OCI-LY7 (cell line): ENCODE results near the gene CRY1. TPM values are rescaled to one million over a fixed set of nuclear protein-coding genes. Genes with fewer than 3 reads are reported as not detected.

Source experiments
- BruUV-seq: library from RNA; stranded (reverse); fragments of 400-500 nt; replicated peaks from 2 replicates; lab custom pipeline; 2021; lab: Mats Ljungman, UMichigan
- CTCF ChIA-PET: fragments of 300-600 bp; sonication (Branson Sonifier 250); formaldehyde crosslinking; loops from one replicate; lab custom pipeline; 2022; ENCODE audit warnings: antibody characterized with exemption; ENCODE audit not compliant: unreplicated experiment; lab: Charles Lee
- POLR2A ChIA-PET: fragments of 300-600 bp; sonication (Branson Sonifier 250); formaldehyde crosslinking; loops from one replicate; lab custom pipeline; 2022; ENCODE audit warnings: antibody characterized with exemption; lab: Charles Lee
- DNase-seq: peaks from one replicate; pipeline ENCODE4 v3.0.0-alpha.2; 2015; ENCODE audit warnings: low spot score
- H2AFZ ChIP-seq: fragments of 200-600 bp; sonication (generic), shearing (Covaris generic); 2 replicates; pipeline ENCODE4 v1.6.1; 2014; ENCODE audit warnings: mild to moderate bottlenecking, antibody characterized with exemption, low read length, moderate library complexity
- H3K27ac ChIP-seq: fragments of 200-600 bp; sonication (generic); 2 replicates; pipeline ENCODE4 v1.5.1; 2014; ENCODE audit warnings: mixed run types, low read depth, mild to moderate bottlenecking, moderate library complexity, low read length, inconsistent platforms; ENCODE audit not compliant: poor library complexity, severe bottlenecking
- H3K36me3 ChIP-seq: fragments of 200-600 bp; sonication (generic); 2 replicates; pipeline ENCODE4 v1.6.1; 2014; ENCODE audit warnings: mild to moderate bottlenecking, antibody characterized with exemption, low read length, moderate library complexity, mixed read lengths; ENCODE audit not compliant: insufficient read depth
- H3K4me1 ChIP-seq: fragments of 200-600 bp; sonication (generic); 2 replicates; pipeline ENCODE4 v1.5.1; 2014; ENCODE audit warnings: mild to moderate bottlenecking, low read length; ENCODE audit not compliant: insufficient read depth, poor library complexity, severe bottlenecking
- H3K4me2 ChIP-seq: fragments of 200-600 bp; sonication (generic); 2 replicates; pipeline ENCODE4 v1.6.1; 2014; ENCODE audit warnings: mild to moderate bottlenecking, low read length
- H3K4me3 ChIP-seq: fragments of 200-600 bp; sonication (generic); 2 replicates; pipeline ENCODE4 v1.5.1; 2014; ENCODE audit warnings: mild to moderate bottlenecking, low read depth, low read length; ENCODE audit not compliant: poor library complexity, severe bottlenecking
- H3K79me2 ChIP-seq: fragments of 200-600 bp; sonication (generic); 2 replicates; pipeline ENCODE4 v1.6.1; 2016; ENCODE audit warnings: low read depth, mild to moderate bottlenecking, low read length, moderate library complexity, mixed read lengths; ENCODE audit not compliant: insufficient read depth
- H3K9me2 ChIP-seq: fragments of 200-600 bp; sonication (generic); 2 replicates; pipeline ENCODE4 v1.6.1; 2016; ENCODE audit warnings: mild to moderate bottlenecking, low read length, mixed read lengths; ENCODE audit not compliant: insufficient read depth
- H3K9me3 ChIP-seq: fragments of 200-600 bp; sonication (generic); 2 replicates; pipeline ENCODE4 v1.6.1; 2014; ENCODE audit warnings: mild to moderate bottlenecking, mixed run types, low read length, mixed read lengths
- H4K20me1 ChIP-seq: fragments of 200-600 bp; sonication (generic); 2 replicates; pipeline ENCODE4 v1.6.1; 2014; ENCODE audit warnings: mild to moderate bottlenecking, antibody characterized with exemption, low read length, moderate library complexity, mixed read lengths; ENCODE audit not compliant: insufficient read depth
- CTCF ChIP-seq: fragments of 200-600 bp; sonication (generic); conservative IDR thresholded peaks from 2 replicates; pipeline ENCODE4 v1.5.1; 2014; ENCODE audit warnings: mild to moderate bottlenecking, antibody characterized with exemption, low read length, moderate library complexity, mixed read lengths
- EZH2phosphoT487 ChIP-seq: fragments of 200-600 bp; sonication (generic); IDR thresholded peaks from 2 replicates; pipeline ENCODE4 v1.6.1; 2018; ENCODE audit warnings: low read depth, borderline replicate concordance, mild to moderate bottlenecking, mixed run types, antibody characterized with exemption, low read length, moderate library complexity, mixed read lengths
- intact Hi-C: fragments of 100-400 bp; cut with micrococcal nuclease; formaldehyde crosslinking; loops from one replicate; pipeline ENCODE4 v1.10.0; 2022; ENCODE audit not compliant: unreplicated experiment
- total RNA-seq, 2 experiments: library from RNA; depleted of rRNA in 1 of 2; stranded (reverse); fragments of >200 nt in 1 of 2; shearing (Covaris generic) in 1 of 2; gene quantifications; 2 replicates each; pipeline ENCODE4 v1.2.3, GENCODE V29; 2014 to 2022

CRY1 gene
- total RNA-seq, 2 experiments from 2014 or later, result not detected

DNA sequence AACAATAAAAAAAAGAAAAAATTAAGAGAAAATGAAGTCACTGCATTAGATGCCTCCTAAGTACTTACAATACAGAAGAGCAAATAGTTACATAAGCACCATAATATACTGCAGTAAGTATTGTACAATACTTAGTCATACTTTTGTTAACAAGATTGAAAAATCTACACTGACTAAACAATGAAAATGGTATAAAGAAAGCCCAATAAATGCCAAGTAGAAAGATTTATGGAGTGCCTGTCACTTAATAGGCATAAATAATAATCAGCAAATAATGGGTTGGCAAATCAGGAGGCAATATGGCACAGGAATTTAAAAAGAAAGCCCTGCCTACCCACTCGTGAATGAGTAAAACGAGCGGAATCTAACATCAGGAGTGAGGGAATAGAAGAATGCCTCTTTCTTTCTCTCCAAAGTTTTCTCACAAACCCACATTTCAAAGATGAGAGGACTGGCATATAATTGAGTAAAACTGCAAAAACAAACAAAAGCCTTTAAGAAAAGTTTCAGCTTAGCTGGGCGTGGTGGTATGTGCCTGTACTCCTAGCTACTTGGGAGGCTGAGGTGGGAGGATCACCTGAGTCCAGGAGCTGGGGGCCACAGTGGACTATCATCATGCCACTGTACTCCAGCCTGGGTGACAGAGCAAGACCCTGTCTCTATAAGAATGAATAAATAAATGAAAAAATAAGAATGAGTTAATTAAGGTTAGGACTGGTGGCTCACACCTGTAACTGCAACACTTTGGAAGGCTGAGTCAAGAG is 36.1 kb downstream of the CRY1 start:
- Histone ChIP-seq H3K4me2 (no peak overlapping the region), H3K27ac (no peak overlapping the region), H3K4me1 (no peaks in the 10 kb centered on the region), H2AFZ (no peak overlapping the region), H3K4me3 (no peak overlapping the region), H3K79me2 (no peaks in the 10 kb centered on the region), H4K20me1 (no peaks in the 10 kb centered on the region), H3K9me3 (no peaks in the 10 kb centered on the region), H3K9me2 (no peaks in the 10 kb centered on the region), H3K36me3 (no peaks in the 10 kb centered on the region)
- DNase-seq, result no peak
- ChIA-PET CTCF (no interaction called here), POLR2A (no interaction called here)
- BruUV-seq, result no TSS peak
- TF ChIP-seq CTCF (no peak), EZH2phosphoT487 (no peak)
- intact Hi-C loops, result no loop called here

- no TSS peak for BruUV-seq
- Histone ChIP-seq H3K4me3 (no peak overlapping the region), H4K20me1 (no peaks in the 10 kb centered on the region), H3K9me3 (no peaks in the 10 kb centered on the region), H3K27ac (no peak overlapping the region), H3K79me2 (no peaks in the 10 kb centered on the region), H3K9me2 (no peaks in the 10 kb centered on the region), H3K4me1 (no peaks in the 10 kb centered on the region), H2AFZ (no peak overlapping the region), H3K4me2 (no peak overlapping the region), H3K36me3 (no peaks in the 10 kb centered on the region)
- ChIA-PET POLR2A (interaction anchor here (0.7 kb wide), 1 partner anchor 584 kb away, joined by 3 read pairs; no protein-coding TSS in a partner anchor), CTCF (no interaction called here)
- no peak for TF ChIP-seq EZH2phosphoT487
- no peak for TF ChIP-seq CTCF
- intact Hi-C loops, result no loop called here
- DNase-seq, result no peak
These were observed 39.6 kb downstream of the CRY1 start for GRCh38 chr12:107053709-107054108.

GRCh38 chr12:107045186-107045585 is 48.2 kb downstream of the CRY1 start:
- TF ChIP-seq EZH2phosphoT487, result no peak
- no peak for TF ChIP-seq CTCF
- CTCF ChIA-PET, result no interaction called here
- intact Hi-C loops, result no loop called here

More at GRCh38 chr12:107045186-107045585, 48.2 kb downstream of the CRY1 start:
- no peaks in the 10 kb centered on the region for H3K9me3 ChIP-seq
- POLR2A ChIA-PET, result interaction anchor here (0.9 kb wide), 1 partner anchor 1646 kb away, joined by 3 read pairs; no protein-coding TSS in a partner anchor
- H3K4me2 ChIP-seq, result no peak overlapping the region
- no peaks in the 10 kb centered on the region for H3K36me3 ChIP-seq
- DNase-seq, result no peak
- H4K20me1 ChIP-seq, result no peaks in the 10 kb centered on the region
- no peaks in the 10 kb centered on the region for H3K79me2 ChIP-seq
- no peak overlapping the region for H2AFZ ChIP-seq
- no peak overlapping the region for H3K27ac ChIP-seq
- H3K4me3 ChIP-seq, result no peak overlapping the region
- no peaks in the 10 kb centered on the region for H3K4me1 ChIP-seq
- no TSS peak for BruUV-seq
- H3K9me2 ChIP-seq, result no peaks in the 10 kb centered on the region
